IPS DF 6.9 (cell line): ENCODE data around the gene AQP12B.

Source experiments
- DNase-seq: peaks from one replicate; pipeline ENCODE4 v3.0.0-alpha.2; 2013; ENCODE audit warnings: low read depth, low spot score
- H3K27ac ChIP-seq: one replicate; pipeline ENCODE4 v1.5.1; 2013; ENCODE audit warnings: low read length, control low read depth
- H3K27me3 ChIP-seq: 2 replicates; pipeline ENCODE4 v1.6.1; 2013; ENCODE audit warnings: mild to moderate bottlenecking, low read length; ENCODE audit not compliant: control insufficient read depth, insufficient read depth
- H3K36me3 ChIP-seq: 2 replicates; pipeline ENCODE4 v1.6.1; 2013; ENCODE audit warnings: low read length; ENCODE audit not compliant: control insufficient read depth, insufficient read depth
- H3K4me1 ChIP-seq: 2 replicates; pipeline ENCODE4 v1.6.1; 2013; ENCODE audit warnings: low read length; ENCODE audit not compliant: control insufficient read depth, insufficient read depth
- H3K4me3 ChIP-seq: 2 replicates; pipeline ENCODE4 v1.5.1; 2013; ENCODE audit warnings: mild to moderate bottlenecking, low read length
- H3K9me3 ChIP-seq: 2 replicates; pipeline ENCODE4 v1.6.1; 2013; ENCODE audit warnings: low read length, inconsistent platforms; ENCODE audit not compliant: control insufficient read depth, insufficient read depth
- WGBS: extraction: QIAGEN DNeasy Blood & Tissue Kit; methylation state at CpG from one replicate; pipeline ENCODE4 v1.1.7; 2013; ENCODE audit warnings: mixed read lengths, missing lambda C conversion rate; ENCODE audit not compliant: insufficient read length, insufficient coverage; 5-methylcytosine and 5-hydroxymethylcytosine counted together

The AQP12B gene

GRCh38 chr2:240639566-240639965 lies 43.1 kb downstream of the AQP12B start:
- Histone ChIP-seq H3K9me3 (0 out of 2 replicates have a peak, but pooled peaks cover 4% of the 10 kb centered on the region), H3K4me3 (no peak overlapping the region), H3K27ac (no peak overlapping the region), H3K36me3 (no peaks in the 10 kb centered on the region), H3K27me3 (no peaks in the 10 kb centered on the region), H3K4me1 (no peaks in the 10 kb centered on the region)
- no CpG with 5 or more reads among the region's 18 CpGs for WGBS
- no peak for DNase-seq

- Histone ChIP-seq H3K36me3 (no peaks in the 10 kb centered on the region), H3K27ac (no peak overlapping the region), H3K9me3 (0 out of 2 replicates have a peak, but pooled peaks cover 4% of the 10 kb centered on the region), H3K4me3 (no peak overlapping the region), H3K4me1 (no peaks in the 10 kb centered on the region), H3K27me3 (no peaks in the 10 kb centered on the region)
- WGBS: no CpG with 5 or more reads among the region's 18 CpGs
- DNase-seq: no peak
These were observed 44.0 kb downstream of the AQP12B start for GRCh38 chr2:240638512-240639160.

GRCh38 chr2:240637901-240638345 lies 44.8 kb downstream of the AQP12B start:
- H3K27me3 ChIP-seq: no peaks in the 10 kb centered on the region
- whole genome bisulfite sequencing: no CpG with 5 or more reads among the region's 8 CpGs
- H3K9me3 ChIP-seq: 0 out of 2 replicates have a peak, but pooled peaks cover 4% of the 10 kb centered on the region
- no peak overlapping the region for H3K27ac ChIP-seq
- H3K4me3 ChIP-seq: no peak overlapping the region
- DNase-seq: no peak
- H3K36me3 ChIP-seq: no peaks in the 10 kb centered on the region
- H3K4me1 ChIP-seq: no peaks in the 10 kb centered on the region

- Histone ChIP-seq H3K9me3 (peaks cover 7% of the 10 kb centered on the region; the same call in 1 of the 2 replicates), H3K4me1 (no peaks in the 10 kb centered on the region), H3K27ac (no peak overlapping the region), H3K36me3 (no peaks in the 10 kb centered on the region), H3K27me3 (no peaks in the 10 kb centered on the region), H3K4me3 (no peak overlapping the region)
- no peak for DNase-seq
- WGBS: no CpG with 5 or more reads among the region's 17 CpGs
These were observed 45.4 kb downstream of the AQP12B start for GRCh38 chr2:240637116-240637900.

- Histone ChIP-seq H3K27me3 (no peaks in the 10 kb centered on the region), H3K4me3 (no peak overlapping the region), H3K9me3 (peaks cover 7% of the 10 kb centered on the region; the same call in 1 of the 2 replicates), H3K36me3 (no peaks in the 10 kb centered on the region), H3K27ac (no peak overlapping the region), H3K4me1 (no peaks in the 10 kb centered on the region)
- no CpG with 5 or more reads among the region's 11 CpGs for WGBS
- DNase-seq: no peak
These were observed 46.0 kb downstream of the AQP12B start for GRCh38 chr2:240636563-240637115.

- Histone ChIP-seq H3K27ac (no peak overlapping the region), H3K36me3 (no peaks in the 10 kb centered on the region), H3K27me3 (no peaks in the 10 kb centered on the region), H3K9me3 (peaks cover 7% of the 10 kb centered on the region; the same call in 1 of the 2 replicates), H3K4me1 (no peaks in the 10 kb centered on the region), H3K4me3 (no peak overlapping the region)
- no peak for DNase-seq
- WGBS: no CpG with 5 or more reads among the region's 3 CpGs
These were observed 46.6 kb downstream of the AQP12B start for GRCh38 chr2:240635998-240636547.

- WGBS: no CpG with 5 or more reads among the region's 6 CpGs
- peaks cover 7% of the 10 kb centered on the region; the same call in 1 of the 2 replicates for H3K9me3 ChIP-seq
- H3K27ac ChIP-seq: no peak overlapping the region
- no peak overlapping the region for H3K4me3 ChIP-seq
- no peaks in the 10 kb centered on the region for H3K4me1 ChIP-seq
- H3K27me3 ChIP-seq: no peaks in the 10 kb centered on the region
- no peak for DNase-seq
- no peaks in the 10 kb centered on the region for H3K36me3 ChIP-seq
These were observed 47.3 kb downstream of the AQP12B start for GRCh38 chr2:240635121-240635997.

GRCh38 chr2:240632306-240632721 lies 50.4 kb downstream of the AQP12B start:
- Histone ChIP-seq H3K27me3 (no peaks in the 10 kb centered on the region), H3K36me3 (no peaks in the 10 kb centered on the region; the same call in 1 of the 2 replicates), H3K27ac (no peak overlapping the region), H3K4me1 (no peaks in the 10 kb centered on the region), H3K4me3 (no peak overlapping the region), H3K9me3 (peaks cover 7% of the 10 kb centered on the region; the same call in 1 of the 2 replicates)
- no peak for DNase-seq
- WGBS: no CpG with 5 or more reads among the region's 1 CpG

GRCh38 chr2:240631548-240632305 lies 51.0 kb downstream of the AQP12B start:
- H3K27me3 ChIP-seq: no peaks in the 10 kb centered on the region
- H3K27ac ChIP-seq: no peak overlapping the region
- no peaks in the 10 kb centered on the region; the same call in 1 of the 2 replicates for H3K36me3 ChIP-seq
- H3K9me3 ChIP-seq: peaks cover 7% of the 10 kb centered on the region; the same call in 1 of the 2 replicates
- H3K4me3 ChIP-seq: no peak overlapping the region
- WGBS: no CpG with 5 or more reads among the region's 11 CpGs
- no peak for DNase-seq
- no peaks in the 10 kb centered on the region for H3K4me1 ChIP-seq
